GM13977 (cell line): Measurements from ENCODE around the gene MYEF2.

ENCODE experiments used
- DNase-seq: peaks from one replicate; pipeline ENCODE4 v3.0.0; 2012; ENCODE audit warnings: low spot score
- CTCF ChIP-seq: IDR thresholded peaks from 2 replicates; pipeline ENCODE4 v1.5.1; 2012; ENCODE audit warnings: mild to moderate bottlenecking, control low read depth; ENCODE audit not compliant: insufficient read depth; ENCODE audit errors: extremely low read depth, missing control alignments
- in situ Hi-C: fragments of 300-500 bp; cut with MboI; formaldehyde crosslinking; loops from one replicate; pipeline ENCODE4 v1.12.0; 2022; ENCODE audit warnings: low sequenced_read_pairs, low pct_unique_long_range_greater_than_20kb, mixed read lengths, inconsistent platforms; ENCODE audit not compliant: unreplicated experiment

MYEF2 gene

GRCh38 chr15:48191574-48192225, 13.6 kb upstream of the MYEF2 start, which contains the start of gene CTXN2:
Gene CTXN2 (plus strand): TSS chr15:48191665. CDS start chr15:48201301, 9,636 bp downstream.
- in situ Hi-C loops, result no loop called here
- no peak for TF ChIP-seq CTCF
- no peak for DNase-seq

DNA sequence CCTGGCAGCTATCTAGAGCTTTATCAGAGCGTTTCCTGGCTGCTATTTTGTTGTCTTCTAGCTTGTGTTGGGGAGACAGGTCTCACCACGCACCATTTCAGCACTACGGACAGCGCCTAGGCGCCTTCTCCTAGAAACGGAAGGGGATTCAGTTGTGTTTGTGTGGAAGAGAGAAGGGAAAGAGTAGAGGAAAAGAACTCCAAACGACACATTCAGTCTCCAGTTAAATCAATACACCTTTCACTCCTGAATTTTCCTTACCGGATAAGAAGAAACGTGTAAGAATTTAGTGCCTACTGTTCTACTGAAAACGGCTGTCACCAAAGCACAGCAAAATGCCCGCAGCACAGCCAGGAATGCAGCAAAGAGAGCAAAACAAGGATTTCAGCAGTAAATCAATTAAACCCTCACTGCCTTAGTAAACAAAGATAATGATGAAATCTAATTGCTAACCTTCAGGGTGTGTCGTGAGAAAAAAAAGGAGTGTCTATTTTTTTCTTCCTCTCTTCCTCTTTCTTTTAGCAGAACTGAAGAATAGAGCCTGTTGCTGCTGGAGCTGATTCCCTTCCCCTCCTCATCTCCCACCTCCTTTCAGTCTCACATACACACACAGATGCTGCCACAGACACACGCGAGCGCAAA, 13.0 kb upstream of the MYEF2 start:
- in situ Hi-C loops, result no loop called here
- no peak for TF ChIP-seq CTCF
- DNase-seq, result peak; percentile 25

- DNase-seq, result no peak
- TF ChIP-seq CTCF, result no peak
- in situ Hi-C loops, result no loop called here
These were observed 8.2 kb upstream of the MYEF2 start for GRCh38 chr15:48186271-48186670.

DNA sequence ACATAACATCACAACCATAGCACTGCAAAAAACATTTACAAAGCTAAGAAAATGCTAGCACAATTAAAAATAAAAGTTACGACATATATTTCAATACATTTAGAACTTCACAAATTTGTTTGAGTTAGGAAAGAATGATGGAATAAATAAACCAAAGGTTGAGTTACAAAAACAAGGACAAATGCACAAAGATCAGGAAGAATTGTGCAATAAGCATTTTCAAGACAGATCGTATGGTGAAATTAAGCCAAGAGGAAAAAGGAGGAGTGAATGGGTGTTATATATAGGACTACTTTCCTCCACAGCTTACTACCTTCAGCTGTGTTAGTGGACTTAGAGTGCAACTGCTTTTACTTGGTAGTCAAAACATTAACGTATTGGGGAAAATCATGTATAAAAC, 7.4 kb upstream of the MYEF2 start:
- in situ Hi-C loops, result no loop called here
- TF ChIP-seq CTCF, result no peak
- DNase-seq, result no peak

- no peak for DNase-seq
- no peak for TF ChIP-seq CTCF
- in situ Hi-C loops, result no loop called here
These were observed 4.7 kb upstream of the MYEF2 start for GRCh38 chr15:48182749-48183148.

DNA sequence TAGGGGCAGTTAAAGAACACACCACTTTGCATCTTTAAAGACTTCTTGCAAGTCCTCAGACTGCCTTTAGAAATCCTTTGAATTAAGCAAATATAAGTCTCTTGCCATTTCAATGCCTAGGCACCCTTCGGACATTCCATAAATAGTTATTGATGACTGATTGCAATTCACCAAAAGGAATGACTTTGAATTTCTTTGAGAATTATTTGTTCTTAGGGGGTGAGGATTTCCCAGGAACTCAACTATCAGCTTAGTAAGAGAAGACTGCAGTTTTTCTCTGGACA, 495 bp upstream of the MYEF2 start:
- no peak for DNase-seq
- no peak for TF ChIP-seq CTCF
- in situ Hi-C loops, result no loop called here
